GM18873 (cell line): Measurements from ENCODE around the gene DDX31.
"Not testable (repeated sequence)": the region's sequence is repeated elsewhere in the genome, so short reads cannot be mapped to it uniquely, and the experiment has no call there.

Source experiments
- ATAC-seq: cut with Tn5 transposase; IDR thresholded peaks from one replicate; pipeline ENCODE4 v1.9.1; 2021; ENCODE audit warnings: mild to moderate bottlenecking, moderate library complexity, moderate number of reproducible peaks; ENCODE audit not compliant: unreplicated experiment, low FRiP score

Gene DDX31

GRCh38 chr9:132669698-132670456 is at the start of gene DDX31:
DDX31 (minus strand) TSS chr9:132669983; CDS start chr9:132669934, 49 bp downstream.
- ATAC-seq, result peak; percentile 45

DNA sequence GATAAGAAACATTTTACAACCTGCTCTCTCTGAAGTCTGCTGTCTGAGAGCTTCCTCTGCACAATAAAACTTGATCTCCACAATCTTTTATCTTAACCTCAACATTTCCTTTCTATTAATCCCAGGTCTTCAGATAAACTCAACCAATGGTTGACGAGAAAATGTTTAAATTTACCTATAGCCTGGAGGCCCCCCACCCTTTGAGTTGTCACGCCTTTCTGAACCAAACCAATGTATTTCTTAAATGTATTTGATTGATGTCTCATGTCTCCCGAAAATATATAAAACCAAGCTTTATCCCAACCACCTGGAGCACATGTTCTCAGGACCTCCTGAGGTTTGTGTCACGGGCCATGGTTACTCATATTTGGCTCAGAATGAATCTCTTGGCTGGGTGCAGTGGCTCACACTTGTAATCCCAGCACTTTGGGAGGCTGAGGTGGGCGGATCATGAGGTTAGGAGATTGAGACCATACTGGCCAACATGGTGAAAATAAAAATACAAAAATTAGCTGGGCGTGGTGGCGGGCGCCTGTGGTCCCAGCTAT is 48.7 kb upstream of the DDX31 start:
- not testable (repeated sequence) for ATAC-seq

DNA sequence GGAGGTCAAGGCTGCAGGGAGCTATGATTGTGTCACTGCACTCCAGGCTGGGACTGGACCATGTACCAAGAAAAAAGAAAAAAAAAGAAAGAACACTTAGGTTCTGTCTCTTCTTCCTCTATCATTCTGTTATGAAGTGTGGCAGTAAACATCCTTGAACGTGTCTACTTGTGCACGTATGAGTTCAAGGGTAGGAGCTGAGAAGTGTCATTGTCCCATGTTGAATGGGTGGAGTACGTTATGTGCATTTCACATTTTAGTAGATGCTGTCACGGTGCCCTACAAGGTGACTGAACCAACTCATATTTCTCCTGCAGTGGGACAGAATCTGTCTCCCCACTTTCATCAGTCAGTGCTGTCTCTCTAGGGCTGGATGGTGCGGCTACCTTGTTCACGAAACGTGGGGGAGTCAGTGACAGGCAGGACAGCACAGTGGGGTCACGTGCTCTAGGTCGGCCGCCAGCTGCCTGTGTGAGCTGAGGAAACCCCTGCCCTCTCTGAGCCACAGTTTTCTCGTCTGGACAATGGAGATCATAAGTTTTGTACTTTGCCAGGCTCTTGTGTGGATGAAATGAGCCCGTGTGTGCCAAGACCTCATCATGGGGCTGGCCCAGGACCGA is 47.7 kb upstream of the DDX31 start:
- no peak for ATAC-seq

- ATAC-seq, result no peak
These were observed 46.2 kb upstream of the DDX31 start for GRCh38 chr9:132716007-132716406.

GRCh38 chr9:132712753-132713152 is 43.0 kb upstream of the DDX31 start:
- no peak for ATAC-seq

DNA sequence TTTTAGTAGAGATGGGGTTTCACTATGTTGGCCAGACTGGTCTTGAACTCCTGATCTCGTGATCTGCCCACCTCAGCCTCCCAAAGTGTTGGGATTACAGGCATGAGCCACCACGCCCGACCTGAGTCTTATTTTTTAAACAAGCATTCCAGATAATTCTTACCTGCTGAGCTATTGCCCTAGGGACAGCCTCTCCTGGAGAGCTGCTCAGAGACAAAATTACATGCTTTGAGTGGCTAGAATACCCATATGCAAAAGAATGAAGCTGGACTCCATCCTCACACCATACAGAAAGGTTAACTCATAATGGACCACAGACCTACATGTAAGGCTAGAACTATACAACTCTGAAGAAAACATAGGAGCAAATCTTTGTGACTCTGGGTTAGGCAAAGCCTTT is 42.1 kb upstream of the DDX31 start:
- ATAC-seq, result no peak

DNA sequence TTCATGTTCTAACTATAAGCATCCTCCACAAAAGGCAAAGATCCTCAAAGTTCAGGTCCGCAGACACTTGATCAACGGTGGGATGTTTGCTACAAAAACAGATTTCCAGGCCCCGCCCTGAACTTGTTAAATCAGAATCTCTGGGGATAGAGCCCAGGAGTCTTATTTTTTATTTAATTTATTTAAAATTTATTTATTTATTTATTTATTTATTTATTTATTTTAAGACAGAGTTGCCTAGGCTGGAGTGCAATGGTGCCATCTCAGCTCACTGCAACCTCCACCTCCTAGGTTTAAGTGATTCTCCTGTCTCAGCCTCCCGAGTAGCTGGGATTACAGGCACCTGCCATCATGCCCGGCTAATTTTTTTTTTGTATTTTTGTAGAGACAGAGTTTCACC is 41.4 kb upstream of the DDX31 start:
- ATAC-seq, result not testable (repeated sequence)

GRCh38 chr9:132710333-132710732 is 40.5 kb upstream of the DDX31 start:
- no peak for ATAC-seq

DNA sequence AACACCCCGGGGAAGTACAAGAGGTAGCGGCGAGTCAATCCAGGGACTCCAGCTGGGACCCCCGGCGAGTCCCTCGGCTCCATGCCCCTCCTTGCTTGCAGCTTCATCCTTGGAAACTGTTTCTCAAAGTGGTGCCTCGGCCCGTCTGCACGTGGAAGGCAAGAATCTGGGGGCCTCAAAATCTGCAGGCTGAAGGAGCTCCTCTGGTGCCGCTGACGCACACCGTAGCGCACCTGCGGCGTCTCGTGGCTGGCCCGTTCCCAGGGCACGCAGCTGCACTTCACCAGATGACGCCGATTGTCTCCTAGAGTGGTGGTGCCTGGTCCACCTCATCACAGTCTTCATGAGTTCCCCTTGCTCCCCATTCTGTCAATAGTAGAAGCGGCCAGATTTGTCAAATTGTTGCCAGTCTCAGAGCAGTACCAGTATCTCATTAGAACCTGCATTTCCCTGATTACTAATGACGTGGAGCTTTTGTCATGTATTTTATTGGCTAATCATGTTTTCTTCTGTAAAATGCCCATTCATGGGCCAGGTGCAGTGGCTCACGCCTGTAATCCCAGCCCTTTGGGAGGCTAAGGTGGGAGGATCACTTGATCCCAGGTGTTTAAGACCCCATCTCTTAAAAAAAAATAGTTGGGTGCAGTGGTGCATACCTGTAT is 39.1 kb upstream of the DDX31 start:
- no peak for ATAC-seq

- ATAC-seq, result no peak
These were observed 38.5 kb upstream of the DDX31 start for GRCh38 chr9:132708239-132708638.

- no peak for ATAC-seq
These were observed 33.6 kb upstream of the DDX31 start for GRCh38 chr9:132703336-132703735.

- ATAC-seq, result no peak
These were observed 32.5 kb upstream of the DDX31 start for GRCh38 chr9:132702254-132702653.

GRCh38 chr9:132699956-132700355 is 30.2 kb upstream of the DDX31 start:
- no peak for ATAC-seq

DNA sequence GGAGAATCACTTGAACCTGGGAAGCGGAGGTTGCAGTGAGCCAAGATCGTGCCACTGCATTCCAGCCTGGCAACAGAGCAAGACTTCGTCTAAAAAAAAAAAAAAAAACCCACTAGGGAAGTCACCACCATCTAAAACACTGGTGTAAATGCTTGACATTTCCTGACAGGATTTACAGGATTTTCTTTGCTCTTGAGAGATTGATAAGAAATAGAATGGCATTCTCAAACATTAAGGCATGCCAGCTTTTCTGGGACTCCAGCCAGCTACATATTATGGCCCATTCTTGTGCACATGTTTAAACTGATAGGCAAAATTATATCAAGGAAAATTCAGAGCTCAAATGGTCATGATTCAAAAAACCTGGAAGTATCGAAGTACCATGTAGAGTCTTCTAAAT is 29.2 kb upstream of the DDX31 start:
- no peak for ATAC-seq

DNA sequence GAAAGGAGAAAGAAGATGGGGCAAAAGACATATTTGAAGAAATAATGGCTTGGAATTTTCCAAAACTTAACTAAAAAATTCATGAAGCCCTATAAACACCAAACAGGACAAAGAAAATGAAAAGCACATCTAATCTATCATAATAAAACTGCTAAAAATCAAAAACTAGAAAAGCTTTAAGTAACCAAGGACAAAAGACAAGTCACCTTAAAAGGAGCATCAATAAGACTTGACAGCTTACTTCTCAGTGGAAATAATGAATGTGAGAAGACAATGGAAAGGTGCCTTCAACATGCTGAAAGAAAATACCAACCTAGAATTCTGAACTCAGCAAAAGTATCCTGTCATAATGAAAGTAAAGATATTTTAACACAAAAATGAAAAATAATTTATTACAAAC is 27.4 kb upstream of the DDX31 start:
- ATAC-seq, result no peak

DNA sequence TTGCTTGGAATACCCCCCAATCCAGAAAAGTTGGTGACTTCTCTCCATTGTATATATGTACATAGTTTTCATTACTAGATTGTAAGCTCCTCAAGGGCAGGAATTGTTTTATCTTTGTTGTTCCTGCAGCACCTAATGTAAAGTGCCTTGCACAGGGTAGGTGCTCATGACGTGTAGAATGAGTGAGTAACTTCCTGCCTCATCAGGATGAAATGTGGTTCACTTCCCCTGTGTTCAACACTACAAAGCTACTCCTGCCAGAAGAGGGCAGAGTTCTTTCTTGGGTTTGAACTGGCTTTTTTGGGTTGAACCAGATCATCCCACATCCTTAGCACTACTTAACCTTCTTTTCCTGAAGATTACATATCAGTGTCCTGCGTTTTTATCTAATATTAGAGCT is 24.4 kb upstream of the DDX31 start:
- no peak for ATAC-seq

- no peak for ATAC-seq
These were observed 20.9 kb upstream of the DDX31 start for GRCh38 chr9:132690696-132691095.

GRCh38 chr9:132683873-132684272 is 14.1 kb upstream of the DDX31 start:
- no peak for ATAC-seq

GRCh38 chr9:132681561-132681960 is 11.8 kb upstream of the DDX31 start:
- no peak for ATAC-seq

DNA sequence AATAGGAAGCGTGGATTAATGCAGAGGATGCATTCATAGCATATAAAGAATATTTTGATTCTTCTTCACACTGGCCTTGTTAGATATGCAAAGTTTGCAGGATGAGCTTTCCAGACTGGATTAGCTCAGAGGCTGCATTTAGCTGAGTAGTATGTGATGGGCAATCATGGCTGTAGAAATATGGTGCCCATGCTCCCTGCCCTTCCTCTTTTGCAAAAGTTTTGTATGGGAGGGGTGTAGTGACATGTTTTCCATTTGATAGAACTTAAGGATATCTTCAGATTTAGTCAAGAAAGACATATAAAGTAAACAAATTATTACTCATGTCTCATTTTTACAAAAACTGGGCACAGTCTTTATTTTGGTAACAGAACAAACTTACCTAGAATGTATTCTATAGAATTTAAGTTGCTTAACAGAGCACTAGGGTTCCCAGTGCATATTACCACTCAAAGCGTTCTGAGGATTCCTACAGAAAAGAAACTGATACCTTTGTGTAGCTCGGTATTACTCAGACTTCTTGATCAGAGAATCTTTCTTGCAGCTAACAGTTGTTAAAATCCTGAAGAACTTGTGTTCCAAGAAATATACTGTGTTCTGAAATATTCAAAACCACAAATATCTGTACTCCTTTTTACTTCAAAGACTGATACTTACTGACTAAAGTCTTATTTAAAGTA is 10.3 kb upstream of the DDX31 start:
- ATAC-seq, result no peak

GRCh38 chr9:132677976-132678375 is 8.2 kb upstream of the DDX31 start:
- no peak for ATAC-seq
